ENCODE data around the gene KLRD1.
"Not testable (repeated sequence)": the region's sequence is repeated elsewhere in the genome, so short reads cannot be mapped to it uniquely, and the experiment has no call there.

KLRD1 gene

GRCh38 chr12:10369557-10370415 is 62.1 kb downstream of the KLRD1 start:
- DNase-seq, result no peak

- DNase-seq, result not testable (repeated sequence)
These were observed 64.3 kb downstream of the KLRD1 start for GRCh38 chr12:10371893-10372535.

GRCh38 chr12:10372559-10372958 is 64.9 kb downstream of the KLRD1 start:
- DNase-seq, result no peak

- DNase-seq, result no peak
These were observed 67.0 kb downstream of the KLRD1 start for GRCh38 chr12:10374624-10375018.

GRCh38 chr12:10378737-10379136 is 71.1 kb downstream of the KLRD1 start:
- not testable (repeated sequence) for DNase-seq
